LNCaP clone FGC (cell line): ENCODE data around the gene OPCML.

Experiments
- DNase-seq: peaks from one replicate; pipeline ENCODE4 v3.0.0-alpha.2; 2011; ENCODE audit warnings: low read depth
- H3K4me3 ChIP-seq: 2 replicates; pipeline ENCODE4 v1.5.1; 2011; ENCODE audit warnings: mild to moderate bottlenecking, low read depth, low read length, control low read depth
- CTCF ChIP-seq: IDR thresholded peaks from 2 replicates; pipeline ENCODE4 v1.5.1; 2012; ENCODE audit warnings: mild to moderate bottlenecking; ENCODE audit not compliant: control insufficient read depth, insufficient read depth; ENCODE audit errors: extremely low read depth

OPCML gene

GRCh38 chr11:132519241-132519815 is 1013.0 kb downstream of the OPCML start:
- no peak for DNase-seq
- no peak overlapping the region for H3K4me3 ChIP-seq
- TF ChIP-seq CTCF: no peak

- no peak overlapping the region for H3K4me3 ChIP-seq
- TF ChIP-seq CTCF: no peak
- no peak for DNase-seq
Measured at GRCh38 chr11:132504501-132505041, 1027.7 kb downstream of the OPCML start.

- DNase-seq: no peak
Measured at GRCh38 chr11:132501356-132501755, 1030.9 kb downstream of the OPCML start.

GRCh38 chr11:132499661-132500060 is 1032.6 kb downstream of the OPCML start:
- no peak overlapping the region for H3K4me3 ChIP-seq
- DNase-seq: no peak
- TF ChIP-seq CTCF: no peak

More at GRCh38 chr11:132501356-132501755, 1030.9 kb downstream of the OPCML start:
- no peak overlapping the region for H3K4me3 ChIP-seq
- TF ChIP-seq CTCF: no peak

GRCh38 chr11:132496341-132496740 is 1036.0 kb downstream of the OPCML start:
- no peak for TF ChIP-seq CTCF
- no peak overlapping the region for H3K4me3 ChIP-seq
- no peak for DNase-seq

- no peak for DNase-seq
- TF ChIP-seq CTCF: no peak
- H3K4me3 ChIP-seq: no peak overlapping the region
Measured at GRCh38 chr11:132493801-132494200, 1038.5 kb downstream of the OPCML start.

GRCh38 chr11:132490978-132491377 is 1041.3 kb downstream of the OPCML start:
- no peak overlapping the region for H3K4me3 ChIP-seq
- DNase-seq: no peak
- TF ChIP-seq CTCF: no peak
